HUES6 (cell line): ENCODE measurements around the gene TAGLN2.

ENCODE experiments used
- H3K27ac ChIP-seq: 2 replicates; pipeline ENCODE4 v1.7.0; 2013; ENCODE audit warnings: low read depth, mild to moderate bottlenecking, low read length, inconsistent platforms
- H3K27me3 ChIP-seq: 2 replicates; pipeline ENCODE4 v1.6.1; 2013; ENCODE audit warnings: low read length; ENCODE audit not compliant: control insufficient read depth, insufficient read depth
- H3K36me3 ChIP-seq: 2 replicates; pipeline ENCODE4 v1.6.1; 2013; ENCODE audit warnings: low read length; ENCODE audit not compliant: control insufficient read depth, insufficient read depth
- H3K4me1 ChIP-seq: 2 replicates; pipeline ENCODE4 v1.6.1; 2013; ENCODE audit warnings: low read length; ENCODE audit not compliant: control insufficient read depth, insufficient read depth
- H3K4me3 ChIP-seq: 2 replicates; pipeline ENCODE4 v1.5.1; 2013; ENCODE audit warnings: low read depth, low read length
- H3K9ac ChIP-seq: one replicate; pipeline ENCODE4 v1.6.1; 2013; ENCODE audit warnings: mild to moderate bottlenecking, low read length
- H3K9me3 ChIP-seq: 2 replicates; pipeline ENCODE4 v1.6.1; 2013; ENCODE audit warnings: low read depth, low read length; ENCODE audit not compliant: control insufficient read depth, insufficient read depth

Gene TAGLN2

DNA sequence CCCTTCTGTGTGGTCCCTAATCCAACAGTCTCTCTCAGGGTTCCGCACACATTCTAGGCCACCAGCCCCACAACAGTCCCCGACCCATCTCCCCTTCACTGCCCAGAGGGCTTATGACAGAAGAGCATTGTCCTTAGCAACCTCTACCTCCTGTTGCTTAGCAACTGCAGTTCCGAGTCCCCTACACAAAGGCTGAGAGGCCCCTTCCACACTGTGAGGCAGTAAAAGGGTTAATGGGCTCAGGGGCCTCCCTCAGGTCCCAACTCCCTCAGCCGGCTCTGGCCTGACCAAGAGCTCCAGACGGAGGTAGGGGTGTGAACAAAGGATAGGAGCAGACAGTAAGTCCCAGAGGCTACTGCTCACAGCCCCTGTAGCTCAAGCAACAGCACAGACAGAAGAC is 15.8 kb upstream of the TAGLN2 start:
- Histone ChIP-seq H3K27ac (no peak overlapping the region), H3K4me1 (peaks cover 37% of the 10 kb centered on the region), H3K36me3 (no peaks in the 10 kb centered on the region; the same call in 1 of the 2 replicates), H3K27me3 (peaks cover 7% of the 10 kb centered on the region; the same call in 1 of the 2 replicates), H3K9ac (no peak overlapping the region), H3K4me3 (no peak overlapping the region), H3K9me3 (no peaks in the 10 kb centered on the region)

DNA sequence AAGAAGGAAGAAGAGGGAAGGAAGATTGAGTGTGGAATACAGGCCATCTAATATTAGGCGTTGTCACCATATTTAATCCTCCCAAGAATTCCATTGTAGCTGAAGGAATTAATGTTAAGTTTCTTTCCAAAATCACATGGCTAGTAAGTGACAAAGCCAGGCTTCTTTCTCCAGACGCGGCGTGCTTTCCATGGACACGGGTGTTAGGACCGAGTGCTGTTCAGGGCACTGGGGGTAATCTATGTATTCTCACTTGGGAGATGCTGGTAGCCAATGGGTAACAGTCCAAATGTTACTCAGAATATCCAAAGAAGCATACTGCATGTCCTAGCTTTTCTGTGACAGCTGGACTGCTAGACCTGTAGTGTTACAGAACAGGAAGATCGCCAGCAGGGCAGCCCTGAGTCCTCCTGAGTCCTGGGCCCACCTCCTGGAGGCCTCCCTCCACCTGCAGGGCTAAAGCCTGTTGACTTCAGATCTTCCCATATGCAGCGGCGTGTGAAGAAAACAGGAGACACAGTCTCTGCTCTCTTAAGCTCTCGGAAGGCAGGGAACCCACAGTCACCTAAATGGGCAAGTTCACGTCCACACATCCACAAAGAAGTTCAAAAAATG is 14.8 kb upstream of the TAGLN2 start:
- Histone ChIP-seq H3K4me3 (no peak overlapping the region), H3K27ac (no peak overlapping the region), H3K4me1 (peaks cover 38% of the 10 kb centered on the region), H3K9me3 (no peaks in the 10 kb centered on the region), H3K36me3 (no peaks in the 10 kb centered on the region; the same call in 1 of the 2 replicates), H3K27me3 (peaks cover 7% of the 10 kb centered on the region; the same call in 1 of the 2 replicates), H3K9ac (no peak overlapping the region)

DNA sequence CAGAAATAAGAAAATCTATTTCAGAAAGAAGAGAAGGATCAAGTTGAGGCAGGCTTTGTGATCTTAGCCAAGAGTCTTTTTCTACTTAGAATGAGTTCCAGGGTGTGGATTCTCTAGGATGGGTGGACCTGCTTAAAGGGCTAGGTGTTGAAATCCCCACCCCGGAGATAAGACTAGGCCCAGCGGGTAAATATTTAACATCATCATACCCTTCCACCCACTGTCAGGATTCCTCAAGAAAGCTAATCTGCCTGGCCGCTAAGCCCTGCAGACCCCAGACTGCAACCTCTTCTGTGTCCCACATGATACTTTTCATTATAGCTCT is 14.3 kb upstream of the TAGLN2 start:
- Histone ChIP-seq H3K9ac (no peak overlapping the region), H3K9me3 (no peaks in the 10 kb centered on the region), H3K27me3 (peaks cover 2% of the 10 kb centered on the region; the same call in 1 of the 2 replicates), H3K4me1 (peaks cover 35% of the 10 kb centered on the region), H3K4me3 (no peak overlapping the region), H3K27ac (no peak overlapping the region), H3K36me3 (peaks cover 3% of the 10 kb centered on the region)

DNA sequence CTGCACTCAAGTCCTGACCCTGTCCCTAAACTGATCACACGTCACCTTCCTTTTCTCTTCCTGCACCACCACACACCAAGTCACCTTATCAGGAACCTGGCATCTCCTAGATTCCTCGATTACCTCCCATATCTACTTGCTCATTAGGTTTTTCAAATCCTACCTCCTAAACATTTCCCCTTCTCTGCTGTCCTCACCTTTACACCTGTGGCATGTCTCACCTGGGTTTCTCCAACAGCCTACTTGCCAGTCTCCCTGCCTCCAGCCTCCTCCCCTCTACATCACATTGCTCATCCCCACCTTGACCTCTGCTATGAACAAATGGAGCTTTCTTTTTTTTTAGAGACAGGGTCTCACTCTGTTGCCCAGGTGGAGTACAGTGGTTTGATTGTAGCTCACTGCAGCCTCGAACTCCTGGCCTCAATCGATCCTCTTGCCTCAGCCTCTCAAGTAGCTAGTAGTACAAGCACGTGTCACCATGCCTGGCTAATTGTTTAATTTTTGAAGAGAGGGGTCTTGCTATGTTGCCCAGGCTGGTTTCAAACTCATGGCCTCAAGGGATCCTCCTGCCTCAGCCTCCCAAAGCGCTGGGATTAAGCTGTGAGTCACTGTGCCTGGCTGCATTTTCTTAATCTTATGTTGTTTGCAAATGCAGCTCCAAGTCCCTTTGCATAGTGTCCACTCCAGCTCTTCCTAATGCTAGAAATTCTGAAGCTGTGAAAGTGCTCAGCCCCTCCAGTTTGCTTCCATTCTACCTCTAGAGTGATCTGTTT is 13.8 kb upstream of the TAGLN2 start:
- H3K27ac ChIP-seq: no peak overlapping the region
- H3K4me3 ChIP-seq: no peak overlapping the region
- no peaks in the 10 kb centered on the region for H3K9me3 ChIP-seq
- H3K27me3 ChIP-seq: no peaks in the 10 kb centered on the region
- no peak overlapping the region for H3K9ac ChIP-seq
- H3K36me3 ChIP-seq: peaks cover 5% of the 10 kb centered on the region
- peaks cover 34% of the 10 kb centered on the region for H3K4me1 ChIP-seq

DNA sequence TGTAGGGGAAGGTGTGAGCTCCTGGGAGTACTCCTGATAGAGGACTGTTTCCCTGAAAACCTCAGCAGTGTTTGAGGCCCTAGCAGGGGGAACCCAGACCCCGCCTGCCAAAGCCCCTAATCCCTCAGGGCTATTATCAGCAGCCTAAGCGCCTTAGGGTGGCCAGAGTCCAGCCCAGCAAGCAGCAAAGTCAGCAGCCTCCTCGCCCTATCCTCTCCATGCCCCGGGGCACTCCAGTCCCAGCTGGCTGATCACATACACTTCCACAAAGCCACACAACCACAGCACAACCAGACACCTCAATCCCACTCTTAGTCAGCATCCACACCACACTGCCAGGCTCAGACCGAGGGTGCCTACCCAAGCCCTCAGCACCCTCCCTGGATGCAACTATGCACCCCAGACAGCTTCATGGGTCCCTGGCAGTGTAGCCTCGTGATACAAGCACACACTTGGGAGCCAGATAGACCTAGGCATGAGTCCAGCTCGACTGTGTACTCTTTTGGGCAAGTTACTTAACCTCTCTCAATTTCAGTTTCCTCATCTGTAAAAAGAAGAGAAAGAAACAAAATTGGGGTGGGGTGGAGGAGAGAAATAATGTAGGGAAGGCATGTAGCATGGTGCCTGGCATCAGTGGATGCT is 13.0 kb upstream of the TAGLN2 start:
- no peak overlapping the region for H3K27ac ChIP-seq
- H3K4me1 ChIP-seq: peaks cover 34% of the 10 kb centered on the region
- no peaks in the 10 kb centered on the region for H3K27me3 ChIP-seq
- no peak overlapping the region for H3K4me3 ChIP-seq
- no peaks in the 10 kb centered on the region for H3K9me3 ChIP-seq
- no peak overlapping the region for H3K9ac ChIP-seq
- H3K36me3 ChIP-seq: peaks cover 5% of the 10 kb centered on the region

DNA sequence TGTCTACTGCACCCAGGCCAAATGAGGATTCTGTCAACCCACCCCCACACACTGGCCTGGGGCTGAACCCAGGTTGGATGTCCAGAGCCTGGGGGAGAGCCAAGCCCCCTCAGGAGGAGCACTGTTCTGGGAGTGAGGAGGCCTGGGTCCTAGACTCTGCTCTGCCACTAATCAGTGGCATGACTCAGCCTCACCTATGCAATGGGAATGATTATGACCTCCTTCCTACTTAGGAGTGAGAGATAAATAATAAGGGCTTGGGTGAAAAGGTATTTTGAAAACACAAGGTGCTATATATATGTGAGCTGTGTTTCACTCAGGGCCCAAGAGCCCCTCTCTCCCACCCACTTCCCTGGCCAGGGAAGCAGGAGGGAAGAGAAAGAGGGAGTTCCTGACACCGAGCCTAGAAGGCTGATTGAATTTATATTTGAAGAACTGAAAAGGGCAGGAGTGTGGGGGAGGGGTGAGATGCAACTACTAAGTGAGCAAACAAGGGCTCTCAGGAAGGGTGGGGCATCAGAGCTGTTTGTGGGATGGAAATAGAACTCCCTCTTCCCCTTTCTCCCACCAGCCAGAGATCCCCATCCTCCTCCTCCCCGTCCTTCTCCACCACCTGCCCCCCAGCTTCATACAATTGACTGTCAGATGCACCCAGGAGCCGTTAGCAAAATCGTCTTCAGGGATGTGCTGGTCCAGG is 11.9 kb upstream of the TAGLN2 start:
- peaks cover 33% of the 10 kb centered on the region for H3K4me1 ChIP-seq
- H3K9ac ChIP-seq: no peak overlapping the region

DNA sequence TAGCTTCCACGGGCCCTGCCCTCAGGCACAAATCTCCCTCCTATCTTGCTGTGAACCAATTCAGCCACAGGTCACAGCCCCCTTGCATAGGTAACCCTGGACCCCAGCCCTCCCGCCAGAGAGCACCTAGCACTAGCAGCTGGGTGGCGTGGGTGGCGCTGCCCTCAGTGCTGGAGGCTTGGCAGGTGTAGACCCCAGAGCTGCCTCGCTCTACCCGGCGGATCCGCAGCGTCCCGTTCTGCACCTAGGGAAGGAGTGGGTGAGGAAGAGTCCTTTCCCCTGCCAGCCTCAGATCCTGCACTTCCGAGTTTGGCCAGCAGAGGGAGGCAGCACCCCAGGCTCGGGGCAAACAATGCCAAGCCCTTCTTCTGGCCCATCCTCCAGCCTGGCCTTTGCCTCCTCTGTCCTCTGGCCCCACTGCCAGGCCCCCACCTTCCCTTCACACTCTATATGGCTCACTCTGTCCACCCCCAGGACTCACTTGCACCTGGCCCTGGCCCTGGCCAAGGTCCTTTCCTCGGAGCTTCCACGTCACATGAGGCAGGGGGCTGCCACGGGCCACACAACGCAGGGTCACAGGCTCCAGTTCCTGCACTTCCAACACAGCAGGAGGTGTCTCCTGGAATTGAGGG is 11.1 kb upstream of the TAGLN2 start:
- H3K36me3 ChIP-seq: peaks cover 5% of the 10 kb centered on the region

More for the DNA sequence above, 11.9 kb upstream of the TAGLN2 start:
- Histone ChIP-seq H3K27me3 (no peaks in the 10 kb centered on the region), H3K9me3 (no peaks in the 10 kb centered on the region), H3K4me3 (no peak overlapping the region), H3K27ac (no peak overlapping the region), H3K36me3 (peaks cover 5% of the 10 kb centered on the region)

DNA sequence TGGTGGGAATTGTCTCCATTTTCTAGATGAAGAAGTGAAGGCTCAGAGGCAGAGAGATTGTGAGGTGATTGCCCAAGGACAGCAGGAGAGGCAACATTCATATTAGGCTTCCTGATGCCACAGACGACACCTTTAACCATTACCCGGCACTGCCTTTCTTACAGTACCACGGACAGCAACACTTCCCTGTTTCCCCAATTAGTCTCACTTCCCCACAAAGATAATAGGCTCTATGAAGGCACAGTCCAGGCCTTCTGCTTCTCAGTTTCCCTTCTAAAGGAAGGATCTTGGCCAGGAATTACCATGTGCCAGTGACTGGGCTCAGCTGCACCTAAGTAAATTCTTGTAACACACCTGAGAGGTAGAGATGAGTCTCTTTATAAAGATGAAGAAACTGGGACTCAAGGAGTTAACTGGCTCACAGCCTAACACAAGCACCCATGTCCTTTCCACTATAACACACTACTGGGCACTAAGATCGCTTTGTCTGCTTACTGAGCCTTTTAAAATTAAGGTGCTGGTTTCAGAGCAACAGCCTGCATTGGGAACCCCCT is 10.5 kb upstream of the TAGLN2 start:
- Histone ChIP-seq H3K27ac (no peak overlapping the region), H3K4me1 (peaks cover 21% of the 10 kb centered on the region), H3K4me3 (no peak overlapping the region), H3K36me3 (peaks cover 5% of the 10 kb centered on the region), H3K9me3 (no peaks in the 10 kb centered on the region), H3K27me3 (no peaks in the 10 kb centered on the region), H3K9ac (no peak overlapping the region)

More for the DNA sequence above, 11.1 kb upstream of the TAGLN2 start:
- Histone ChIP-seq H3K9me3 (no peaks in the 10 kb centered on the region), H3K27ac (no peak overlapping the region), H3K4me1 (peaks cover 25% of the 10 kb centered on the region), H3K27me3 (no peaks in the 10 kb centered on the region), H3K9ac (no peak overlapping the region), H3K4me3 (no peak overlapping the region)

DNA sequence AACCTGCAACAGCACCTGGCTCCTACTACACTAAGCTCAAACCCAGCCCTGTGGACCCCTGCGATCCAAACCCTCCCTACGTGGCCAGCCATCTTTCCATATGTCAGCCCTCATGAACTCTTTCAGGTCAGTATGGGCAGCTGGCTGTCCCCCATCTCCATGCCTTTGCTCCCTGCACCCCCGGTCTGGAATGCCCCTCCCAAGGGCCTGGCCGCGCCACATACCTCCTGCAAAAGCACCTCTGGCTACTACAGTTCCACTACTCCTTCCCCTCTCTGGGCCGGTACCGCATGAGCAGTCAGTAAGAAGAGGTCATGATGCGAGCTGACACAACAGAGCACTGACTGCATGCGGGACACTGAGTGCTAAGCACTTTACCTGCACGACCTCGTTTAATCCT is 10.0 kb upstream of the TAGLN2 start:
- no peaks in the 10 kb centered on the region for H3K27me3 ChIP-seq
- peaks cover 23% of the 10 kb centered on the region for H3K4me1 ChIP-seq
- no peak overlapping the region for H3K4me3 ChIP-seq
- no peak overlapping the region for H3K27ac ChIP-seq
- H3K9ac ChIP-seq: no peak overlapping the region
- H3K9me3 ChIP-seq: no peaks in the 10 kb centered on the region
- H3K36me3 ChIP-seq: peaks cover 5% of the 10 kb centered on the region

DNA sequence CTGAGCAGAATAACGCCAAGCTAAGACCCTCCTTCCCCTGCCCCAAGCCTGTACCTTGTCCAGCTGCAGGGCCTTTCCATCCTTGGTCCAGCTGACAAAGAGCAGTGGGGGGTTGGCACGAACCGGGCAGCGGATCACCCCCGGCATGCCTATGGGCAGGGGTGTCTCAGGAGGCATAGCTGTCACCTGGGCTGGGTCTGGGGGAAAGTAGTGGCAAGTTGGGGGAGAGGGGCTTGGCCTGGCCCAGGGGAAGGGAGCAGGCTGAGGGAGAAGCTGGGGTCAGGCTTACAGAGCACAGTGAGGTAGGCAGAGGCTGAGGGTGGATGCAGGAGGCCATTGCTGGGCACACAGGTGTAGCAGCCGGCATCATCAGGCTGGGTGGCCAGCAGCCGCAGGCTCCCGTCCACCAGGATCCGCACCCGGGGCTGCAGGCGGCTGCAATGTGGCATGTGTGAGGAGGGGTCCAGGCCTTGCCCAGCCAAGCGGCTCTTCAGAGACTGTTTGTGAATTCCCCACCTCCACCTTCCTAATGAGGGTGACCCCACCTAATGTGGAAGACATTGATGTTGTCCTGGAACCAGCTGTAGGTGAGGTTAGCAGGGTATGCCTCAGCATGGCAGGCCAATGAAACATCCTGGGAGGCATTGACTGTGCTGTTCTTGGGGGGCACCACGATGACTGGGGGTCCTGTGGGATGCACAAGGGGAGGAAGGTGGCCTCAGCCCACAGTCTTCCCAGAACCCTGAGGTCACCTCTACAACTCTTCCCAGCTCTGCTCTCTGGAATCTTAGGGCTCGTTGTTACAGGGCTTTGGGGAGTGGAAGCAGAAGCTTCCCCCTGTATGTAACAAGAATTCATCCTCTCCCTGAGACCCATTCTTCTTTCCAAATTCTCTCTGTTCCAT is 9.1 kb upstream of the TAGLN2 start:
- no peaks in the 10 kb centered on the region for H3K9me3 ChIP-seq
- peaks cover 30% of the 10 kb centered on the region for H3K4me1 ChIP-seq
- no peaks in the 10 kb centered on the region for H3K27me3 ChIP-seq
- peaks cover 5% of the 10 kb centered on the region for H3K36me3 ChIP-seq
- H3K27ac ChIP-seq: no peak overlapping the region
- no peak overlapping the region for H3K9ac ChIP-seq
- H3K4me3 ChIP-seq: no peak overlapping the region
